ENCODE measurements around the gene FMNL2.
"Not testable (repeated sequence)": the region's sequence is repeated elsewhere in the genome, so short reads cannot be mapped to it uniquely, and the experiment has no call there.

FMNL2 gene

GRCh38 chr2:152335016-152335725 lies at the start of gene FMNL2:
Gene FMNL2, plus strand, starts transcription at chr2:152335174.
- peak; percentile 82 for DNase-seq

- no peak for DNase-seq
Observed at GRCh38 chr2:152292991-152293390, 42.0 kb upstream of the FMNL2 start.

- DNase-seq: no peak
Observed at GRCh38 chr2:152297715-152298114, 37.3 kb upstream of the FMNL2 start.

GRCh38 chr2:152298754-152299153 lies 36.2 kb upstream of the FMNL2 start:
- DNase-seq: no peak

GRCh38 chr2:152301131-152301530 lies 33.8 kb upstream of the FMNL2 start:
- DNase-seq: no peak

DNA sequence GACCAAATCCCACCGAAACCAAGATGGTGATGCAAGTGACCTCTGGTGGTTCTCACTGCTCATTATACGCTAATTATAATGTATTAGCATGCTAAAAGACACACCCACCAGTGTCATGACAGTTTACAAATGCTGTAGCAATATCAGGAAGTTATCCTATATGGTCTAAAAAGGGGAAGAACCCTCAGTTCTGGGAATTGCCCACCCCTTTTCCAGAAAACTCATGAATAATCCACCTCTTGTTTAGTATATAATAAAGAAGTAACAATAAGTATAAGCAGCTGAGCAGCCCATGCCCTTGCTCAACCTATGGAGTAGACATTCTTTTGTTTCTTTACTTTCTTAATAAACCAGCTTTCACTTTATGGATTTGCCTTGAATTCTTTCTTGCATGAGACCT lies 31.0 kb upstream of the FMNL2 start:
- no peak for DNase-seq

DNA sequence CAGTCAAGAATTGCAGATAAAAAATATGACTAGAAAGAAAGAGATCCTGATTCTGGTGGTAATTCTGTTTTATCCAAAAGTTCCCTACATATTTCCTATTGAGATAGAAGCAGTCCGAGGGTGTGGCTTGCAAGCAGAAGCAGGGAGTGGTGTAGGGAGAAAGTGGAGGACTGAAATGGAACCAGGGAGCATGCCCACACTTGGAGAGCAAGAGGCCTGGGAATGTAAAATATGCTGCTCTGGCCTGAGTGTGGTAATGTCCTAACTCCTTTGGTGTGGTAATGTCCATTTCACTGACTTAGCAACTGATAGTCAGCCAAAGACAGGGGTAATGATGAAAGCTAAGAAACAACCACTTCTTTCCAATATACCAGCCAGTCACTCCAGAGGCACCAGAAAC lies 30.1 kb upstream of the FMNL2 start:
- DNase-seq: no peak

- DNase-seq: no peak
Observed at GRCh38 chr2:152307863-152308262, 27.1 kb upstream of the FMNL2 start.

DNA sequence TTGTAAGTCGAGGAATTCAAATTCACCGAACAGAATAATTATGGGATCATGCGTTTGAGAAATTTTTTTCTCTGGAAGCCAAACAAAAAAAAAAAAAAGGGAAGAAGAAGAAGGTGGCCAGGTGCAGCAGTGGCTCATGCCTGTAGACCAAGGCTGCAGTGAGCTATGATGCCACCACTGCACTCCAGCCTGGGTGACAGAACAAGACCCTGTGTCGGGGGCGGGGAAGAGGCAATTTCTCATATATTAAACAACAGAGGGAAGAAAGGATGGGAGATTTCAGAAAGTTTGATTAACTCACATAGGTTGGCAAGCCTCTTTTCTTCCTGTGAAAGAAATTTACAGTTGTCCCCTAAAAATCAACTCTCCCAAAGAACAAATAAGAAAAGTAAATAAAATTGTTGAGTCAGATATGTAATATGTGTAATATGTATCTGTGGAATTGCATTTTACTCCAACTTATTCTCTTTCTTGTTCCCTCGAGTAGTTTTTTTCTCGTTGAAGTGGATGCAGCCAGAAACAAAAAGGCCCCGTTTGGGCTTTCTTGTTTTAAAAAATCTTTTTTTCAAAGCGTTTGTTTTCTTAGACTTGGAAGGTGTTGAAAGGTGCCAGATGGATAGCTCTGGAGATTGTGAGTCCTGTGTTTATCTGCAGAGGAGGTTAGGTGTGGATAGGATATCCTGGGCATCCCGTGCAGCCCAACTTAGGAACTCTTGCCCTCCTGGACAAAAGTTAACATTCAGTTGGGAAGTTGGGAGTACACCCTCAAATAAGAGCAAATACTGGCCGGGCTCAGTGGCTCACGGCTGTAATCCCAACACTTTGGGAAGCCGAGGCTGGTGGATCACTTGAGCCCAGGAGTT lies 25.4 kb upstream of the FMNL2 start:
- DNase-seq: peak; percentile 48

DNA sequence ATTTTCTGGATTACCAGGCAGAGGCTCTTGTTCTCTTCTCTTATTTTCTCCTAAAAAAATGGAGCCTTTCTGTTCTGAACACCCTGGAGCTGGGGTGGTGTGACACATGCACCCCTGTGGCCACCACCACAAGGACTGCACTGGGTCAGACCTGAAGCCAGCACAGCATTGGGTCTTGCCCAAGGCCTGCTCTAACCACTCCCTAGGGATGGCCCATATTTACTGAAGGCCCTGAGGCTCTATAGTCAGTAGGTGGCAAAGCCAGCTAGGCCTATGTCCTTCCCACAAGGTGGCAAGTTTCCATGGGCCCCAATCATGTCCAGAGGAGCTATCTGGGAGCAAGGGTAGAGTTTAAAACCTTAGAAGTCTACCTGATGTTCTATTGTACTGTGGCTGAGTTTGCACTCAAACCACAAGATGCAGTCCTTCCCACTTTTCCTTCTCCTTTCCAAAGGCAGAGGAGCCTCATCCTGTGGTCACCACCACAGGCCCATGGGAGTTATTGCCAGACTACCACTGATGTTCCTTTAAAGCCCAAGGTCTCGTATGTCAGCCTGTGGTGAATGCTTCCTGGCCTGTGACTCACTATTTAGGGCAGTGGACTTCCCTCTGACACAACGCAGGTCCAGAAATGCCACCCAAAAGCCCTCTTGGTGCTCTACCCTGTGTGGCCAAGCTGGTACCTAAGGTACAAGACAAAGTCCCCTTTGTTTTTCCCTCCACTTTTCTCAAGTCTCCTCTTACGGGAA lies 15.0 kb upstream of the FMNL2 start:
- DNase-seq: no peak

DNA sequence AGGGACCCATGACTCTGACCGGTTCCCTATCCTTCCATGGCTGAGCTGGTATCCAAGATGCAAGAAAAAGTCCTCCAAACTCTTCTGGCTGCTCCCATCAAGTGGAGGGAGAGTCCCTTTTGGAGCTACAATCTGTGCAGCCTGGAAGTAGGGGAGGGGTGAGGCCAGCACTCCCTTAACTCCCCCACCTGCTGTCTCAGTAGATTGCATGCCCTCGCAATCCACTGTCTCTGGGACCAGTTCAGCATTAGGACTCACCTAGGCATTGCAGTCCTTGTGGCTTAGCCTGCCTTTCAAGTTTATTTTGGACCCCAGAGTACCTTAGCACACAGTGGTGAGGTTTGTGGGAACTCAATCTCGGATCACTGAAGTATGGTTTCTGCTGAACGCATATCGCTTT lies 14.2 kb upstream of the FMNL2 start:
- no peak for DNase-seq

- DNase-seq: no peak
Observed at GRCh38 chr2:152322222-152322621, 12.8 kb upstream of the FMNL2 start.

DNA sequence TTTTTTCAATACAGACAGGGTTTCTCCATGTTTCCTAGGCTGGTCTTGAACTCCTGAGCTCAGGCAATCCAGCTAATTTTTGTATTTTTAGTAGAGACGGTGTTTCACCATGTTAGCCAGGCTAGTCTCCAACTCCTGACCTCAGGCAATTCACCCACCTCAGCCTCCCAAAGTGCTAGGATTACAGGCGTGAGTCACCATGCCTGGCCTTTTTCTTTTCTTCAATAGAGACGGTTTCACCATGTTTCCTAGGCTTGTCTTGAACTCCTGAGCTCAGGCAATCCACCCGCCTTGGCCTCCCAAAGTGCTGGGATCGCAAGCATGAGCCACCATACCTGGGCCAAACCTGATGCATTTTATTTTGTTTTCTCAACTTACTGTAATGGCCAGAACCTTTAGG lies 9.8 kb upstream of the FMNL2 start:
- DNase-seq: not testable (repeated sequence)

DNA sequence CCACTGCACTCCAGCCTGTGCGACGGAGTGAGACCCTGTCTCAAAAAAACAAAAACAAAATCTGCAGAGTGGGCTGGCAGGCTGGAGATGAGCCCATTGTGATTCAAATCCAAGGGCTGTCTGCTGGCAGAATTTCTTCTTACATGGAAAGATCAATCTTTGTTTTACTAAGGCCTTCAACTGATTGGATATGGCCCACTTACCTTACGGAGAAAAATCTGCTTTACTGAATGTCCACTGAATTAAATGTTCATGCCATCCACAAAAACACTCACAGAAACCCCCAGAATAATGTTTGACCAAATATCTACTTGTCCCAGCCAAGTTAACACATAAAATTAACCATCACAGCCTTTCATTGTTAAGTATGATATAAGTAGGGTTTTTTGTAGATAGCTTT lies 8.3 kb upstream of the FMNL2 start:
- no peak for DNase-seq

DNA sequence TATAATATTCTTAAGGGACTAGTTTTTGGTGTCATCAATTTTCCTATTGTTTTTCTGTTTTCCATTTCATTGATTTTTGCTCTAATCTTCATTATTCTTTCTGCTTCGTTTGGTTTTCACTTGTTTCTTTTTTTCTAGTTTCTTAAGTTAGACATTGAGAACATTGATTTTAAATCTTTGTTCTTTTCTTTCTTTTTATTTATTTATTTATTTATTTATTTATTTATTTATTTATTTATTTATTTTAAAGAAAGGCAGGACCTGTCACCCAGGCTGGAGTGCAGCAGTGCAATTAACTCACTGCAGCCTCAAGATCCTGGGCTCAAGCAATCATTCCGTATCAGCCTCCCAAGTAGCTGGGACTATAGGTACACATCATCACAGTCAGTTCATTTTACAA lies 7.0 kb upstream of the FMNL2 start:
- no peak for DNase-seq

DNA sequence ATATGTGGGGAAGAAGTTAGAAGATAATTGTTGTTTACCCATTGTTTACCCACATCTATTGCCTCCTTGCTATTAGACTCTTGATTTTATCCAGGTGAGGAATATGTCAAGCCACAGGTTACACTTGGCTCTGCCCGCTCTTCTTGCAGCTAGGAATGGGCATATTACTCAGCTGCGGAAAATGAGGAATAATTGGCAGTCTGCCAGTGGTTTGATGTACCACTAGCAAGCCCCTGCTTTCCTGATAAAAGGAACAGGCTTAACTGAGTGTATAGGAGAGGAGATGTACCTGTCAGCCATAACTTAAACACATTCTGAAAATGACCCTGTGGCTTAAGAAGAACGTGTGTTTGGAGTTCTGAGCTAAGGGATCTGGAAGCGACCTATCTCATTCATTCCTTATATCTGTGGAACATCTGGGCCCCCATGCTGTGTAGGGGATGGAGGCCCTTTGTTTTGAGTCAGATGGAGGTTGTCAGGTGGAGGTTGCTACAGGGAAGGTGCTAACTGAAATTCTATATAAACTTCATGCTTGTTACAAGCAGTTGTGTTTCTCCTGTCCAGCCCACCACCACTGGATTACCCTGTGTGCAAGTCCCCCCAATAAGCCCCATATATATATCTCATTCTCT lies 4.6 kb upstream of the FMNL2 start:
- DNase-seq: peak; percentile 6

DNA sequence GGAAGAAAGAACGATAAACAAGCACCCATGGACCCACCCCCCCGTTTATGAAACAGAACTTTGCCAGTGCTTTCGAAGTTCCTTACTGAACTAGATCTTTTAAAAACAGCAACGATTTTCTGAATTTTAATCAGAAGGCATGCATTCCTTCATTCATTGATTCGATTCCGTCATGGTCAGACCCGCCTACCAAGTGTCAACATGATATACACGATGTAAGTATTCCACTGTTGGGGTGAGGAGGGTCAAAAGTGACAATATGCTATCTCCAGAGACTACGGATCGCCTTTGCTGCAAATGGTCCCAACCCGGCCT lies 316 bp upstream of the FMNL2 start:
- DNase-seq: no peak

GRCh38 chr2:152335726-152336118 lies 748 bp downstream of the FMNL2 start:
- DNase-seq: no peak

GRCh38 chr2:152336119-152336853 lies 1.3 kb downstream of the FMNL2 start:
- peak; percentile 48 for DNase-seq

DNA sequence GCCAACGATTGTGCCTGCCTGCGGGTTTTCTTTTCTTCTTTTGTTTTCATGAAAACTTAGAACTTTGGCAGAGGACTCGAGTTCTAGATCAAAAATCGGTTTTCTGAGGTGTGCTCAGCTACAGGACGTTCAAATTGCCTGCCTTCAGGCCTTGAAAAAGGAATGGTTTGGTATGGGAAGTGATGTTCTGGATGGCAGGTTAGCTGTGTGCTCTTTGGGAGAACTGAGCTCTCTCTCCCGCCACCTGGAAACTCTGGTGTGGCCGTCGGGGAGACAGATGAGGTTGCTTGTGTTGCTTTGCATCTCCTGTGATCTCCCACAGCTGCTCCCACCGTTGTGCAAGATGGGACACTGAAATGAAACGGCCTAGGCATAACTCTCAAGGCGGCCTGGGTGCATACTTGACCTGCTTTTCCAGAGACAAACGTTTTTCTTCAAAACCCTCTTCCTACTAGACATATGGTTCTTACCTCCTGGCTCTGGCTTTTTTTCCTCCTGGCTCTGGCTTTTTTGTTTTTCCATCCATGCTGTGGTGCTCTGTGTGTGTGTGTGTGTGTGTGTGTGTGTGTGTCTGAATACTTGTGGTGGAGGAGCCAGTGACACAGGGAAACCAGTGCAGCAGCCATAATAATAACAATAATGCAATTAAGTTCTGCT lies 2.0 kb downstream of the FMNL2 start:
- DNase-seq: peak; percentile 73

GRCh38 chr2:152337511-152337903 lies 2.5 kb downstream of the FMNL2 start:
- DNase-seq: no peak
